OCI-LY1 (cell line): ENCODE results near the gene CXXC4.

Experiments
- H2AFZ ChIP-seq: fragments of 200-600 bp; sonication (generic), shearing (Covaris generic); 2 replicates; pipeline ENCODE4 v1.6.0; 2014; ENCODE audit warnings: antibody characterized with exemption, mild to moderate bottlenecking, low read length
- H3F3A ChIP-seq: fragments of 200-600 bp; sonication (generic), shearing (Covaris generic); 2 replicates; pipeline ENCODE4 v1.6.0; 2014; ENCODE audit warnings: mild to moderate bottlenecking, antibody characterized with exemption, low read length, moderate library complexity; ENCODE audit not compliant: insufficient read depth
- H3K27ac ChIP-seq: fragments of 200-600 bp; sonication (generic); 2 replicates; pipeline ENCODE4 v1.5.1; 2014; ENCODE audit warnings: low read length, mixed run types, mild to moderate bottlenecking, low read depth; ENCODE audit not compliant: poor library complexity, severe bottlenecking
- H3K27me3 ChIP-seq: fragments of 200-600 bp; sonication (generic); 2 replicates; pipeline ENCODE4 v1.6.0; 2014; ENCODE audit warnings: antibody characterized with exemption, mild to moderate bottlenecking, low read length, moderate library complexity; ENCODE audit not compliant: insufficient read depth
- H3K36me3 ChIP-seq: fragments of 200-600 bp; sonication (generic); 2 replicates; pipeline ENCODE4 v1.6.1; 2014; ENCODE audit warnings: mild to moderate bottlenecking, antibody characterized with exemption, low read length, moderate library complexity, mixed read lengths; ENCODE audit not compliant: insufficient read depth
- H3K4me1 ChIP-seq: fragments of 200-600 bp; sonication (generic); 2 replicates; pipeline ENCODE4 v1.5.1; 2014; ENCODE audit warnings: mild to moderate bottlenecking, low read length, moderate library complexity; ENCODE audit not compliant: insufficient read depth, severe bottlenecking
- H3K4me2 ChIP-seq: fragments of 200-600 bp; sonication (generic), shearing (Covaris generic); 2 replicates; pipeline ENCODE4 v1.6.1; 2014; ENCODE audit warnings: low read length
- H3K4me3 ChIP-seq: fragments of 200-600 bp; sonication (generic); 2 replicates; pipeline ENCODE4 v1.5.1; 2014; ENCODE audit warnings: low read length, low read depth, mild to moderate bottlenecking, mixed read lengths; ENCODE audit not compliant: poor library complexity, severe bottlenecking
- H3K79me2 ChIP-seq: fragments of 200-600 bp; shearing (Covaris generic); 2 replicates; pipeline ENCODE4 v1.6.1; 2016; ENCODE audit warnings: mixed run types, low read length, mixed read lengths; ENCODE audit not compliant: insufficient read depth
- H3K9ac ChIP-seq: fragments of 200-600 bp; sonication (generic), shearing (Covaris generic); 2 replicates; pipeline ENCODE4 v1.6.1; 2014; ENCODE audit warnings: mild to moderate bottlenecking, low read length, mixed read lengths
- H3K9me2 ChIP-seq: fragments of 200-600 bp; sonication (generic), shearing (Covaris generic); 2 replicates; pipeline ENCODE4 v1.6.1; 2014; ENCODE audit warnings: low read depth, mild to moderate bottlenecking, low read length, mixed read lengths
- H3K9me3 ChIP-seq: fragments of 200-600 bp; shearing (Covaris generic); 2 replicates; pipeline ENCODE4 v1.6.1; 2014; ENCODE audit warnings: low read length, mixed read lengths
- H4K20me1 ChIP-seq: fragments of 200-600 bp; sonication (generic), shearing (Covaris generic); 2 replicates; pipeline ENCODE4 v1.6.0; 2016; ENCODE audit warnings: mild to moderate bottlenecking, low read length; ENCODE audit not compliant: insufficient read depth
- CTCF ChIP-seq: fragments of 200-600 bp; sonication (generic), shearing (Covaris generic); IDR thresholded peaks from 2 replicates; pipeline ENCODE4 v1.5.1; 2017; ENCODE audit warnings: mild to moderate bottlenecking, antibody characterized with exemption, low read length, moderate library complexity, mixed read lengths
- EZH2 ChIP-seq: fragments of 200-600 bp; sonication (generic), shearing (Covaris generic); IDR thresholded peaks from 2 replicates; pipeline ENCODE4 v1.8.0; 2017; ENCODE audit warnings: borderline replicate concordance, mixed run types, mild to moderate bottlenecking, antibody characterized with exemption, low read length, moderate library complexity, mixed read lengths

CXXC4 gene

GRCh38 chr4:104425948-104426347 lies 68.7 kb downstream of the CXXC4 start:
- H3K27ac ChIP-seq, result peak overlapping the region; percentile 74
- H3K27me3 ChIP-seq, result no peaks in the 10 kb centered on the region
- H3K4me2 ChIP-seq, result no peak overlapping the region
- no peak overlapping the region for H3K9ac ChIP-seq
- H3K9me2 ChIP-seq, result no peaks in the 10 kb centered on the region
- no peaks in the 10 kb centered on the region for H4K20me1 ChIP-seq
- H3K79me2 ChIP-seq, result no peaks in the 10 kb centered on the region
- peaks cover 50% of the 10 kb centered on the region for H3K4me1 ChIP-seq
- no peaks in the 10 kb centered on the region for H3F3A ChIP-seq
- H3K9me3 ChIP-seq, result peaks cover 10% of the 10 kb centered on the region
- no peaks in the 10 kb centered on the region for H3K36me3 ChIP-seq
- peak overlapping the region; percentile 93; the same call in 1 of the 2 replicates for H2AFZ ChIP-seq
- TF ChIP-seq EZH2 (no peak), CTCF (no peak)
- no peak overlapping the region for H3K4me3 ChIP-seq

- peak overlapping the region; percentile 67 for H3K9ac ChIP-seq
- peak overlapping the region; percentile 59 for H3K4me3 ChIP-seq
- H2AFZ ChIP-seq, result peak overlapping the region; percentile 93
- no peaks in the 10 kb centered on the region for H3K27me3 ChIP-seq
- H3F3A ChIP-seq, result no peaks in the 10 kb centered on the region
- H3K9me3 ChIP-seq, result peaks cover 10% of the 10 kb centered on the region
- TF ChIP-seq CTCF, result no peak
- peak overlapping the region; percentile 91 for H3K4me2 ChIP-seq
- no peaks in the 10 kb centered on the region for H4K20me1 ChIP-seq
- peaks cover 54% of the 10 kb centered on the region for H3K4me1 ChIP-seq
- peak overlapping the region; percentile 74 for H3K27ac ChIP-seq
- H3K9me2 ChIP-seq, result no peaks in the 10 kb centered on the region
- no peaks in the 10 kb centered on the region for H3K79me2 ChIP-seq
- no peaks in the 10 kb centered on the region for H3K36me3 ChIP-seq
Observed at GRCh38 chr4:104424989-104425388, 69.7 kb downstream of the CXXC4 start.

GRCh38 chr4:104424475-104424941 lies 70.2 kb downstream of the CXXC4 start:
- no peaks in the 10 kb centered on the region for H3K36me3 ChIP-seq
- no peaks in the 10 kb centered on the region for H3K9me2 ChIP-seq
- H3K4me2 ChIP-seq, result peak overlapping the region; percentile 91
- no peaks in the 10 kb centered on the region for H3K79me2 ChIP-seq
- H3K4me1 ChIP-seq, result peaks cover 54% of the 10 kb centered on the region
- peak overlapping the region; percentile 67 for H3K9ac ChIP-seq
- no peaks in the 10 kb centered on the region for H3F3A ChIP-seq
- H4K20me1 ChIP-seq, result no peaks in the 10 kb centered on the region
- TF ChIP-seq EZH2 (no peak), CTCF (no peak)
- H2AFZ ChIP-seq, result peak overlapping the region; percentile 93
- peaks cover 10% of the 10 kb centered on the region for H3K9me3 ChIP-seq
- H3K4me3 ChIP-seq, result peak overlapping the region; percentile 59
- no peaks in the 10 kb centered on the region for H3K27me3 ChIP-seq
- peak overlapping the region; percentile 74 for H3K27ac ChIP-seq
